Heart left ventricle (tissue), 16 donors: Measurements from ENCODE around the gene COA5. TPM values are rescaled to one million over a fixed set of nuclear protein-coding genes. Genes with fewer than 3 reads are reported as not detected.
A peak's percentile ranks its signal among the peaks of the same experiment; 100 is the strongest.

Experiments
- ATAC-seq, 4 donors: fragments of 200-7000 bp; cut with Tn5 transposase; one replicate each; pipeline ENCODE4 v1.9.1; 2020 to 2022; ENCODE audit warnings: moderate library complexity in 4 of 4, mild to moderate bottlenecking in 3 of 4, moderate number of reproducible peaks in 1 of 4
- DNase-seq, 5 donors: peaks; one replicate each; pipeline ENCODE4 v3.0.0-alpha.2; 2020
- H3K27ac ChIP-seq, 12 donors: fragments of 200-600 bp; sonication (generic) in 4 of 12; one replicate each; pipeline versions ENCODE4 v1.5.0 to v1.8.0; 2016 to 2022; ENCODE audit warnings: mild to moderate bottlenecking in 2 of 12
- H3K27me3 ChIP-seq, 9 donors: fragments of 200-600 bp; sonication (generic) in 2 of 9; one replicate each; pipeline versions ENCODE4 v1.5.1 to v1.8.0; 2016 to 2022; ENCODE audit warnings: mild to moderate bottlenecking in 3 of 9
- H3K36me3 ChIP-seq, 9 donors: fragments of 200-600 bp; sonication (generic) in 2 of 9; one replicate each; pipeline versions ENCODE4 v1.5.0 to v1.8.0; 2018 to 2022; ENCODE audit warnings: mild to moderate bottlenecking in 2 of 9
- H3K4me1 ChIP-seq, 12 donors: fragments of 200-600 bp; sonication (generic) in 4 of 12; one replicate each; pipeline versions ENCODE4 v1.5.0 to v1.8.0; 2016 to 2022; ENCODE audit warnings: mild to moderate bottlenecking in 3 of 12
- H3K4me3 ChIP-seq, 12 donors: fragments of 200-600 bp; sonication (generic) in 4 of 12; one replicate each; pipeline versions ENCODE4 v1.5.0 to v1.8.0; 2017 to 2022; ENCODE audit warnings: mild to moderate bottlenecking in 9 of 12, moderate library complexity in 4 of 12
- H3K9me3 ChIP-seq, 12 donors: fragments of 200-600 bp; sonication (generic) in 4 of 12; one replicate each; pipeline versions ENCODE4 v1.5.0 to v1.8.0; 2016 to 2022; ENCODE audit warnings: mild to moderate bottlenecking in 1 of 12
- POLR2A ChIP-seq, 2 donors: fragments of 450-650 bp; IDR thresholded peaks; one replicate each; pipeline ENCODE4 v1.6.1; 2017; ENCODE audit warnings: antibody characterized with exemption in 2 of 2, mild to moderate bottlenecking in 2 of 2, moderate library complexity in 2 of 2
- WGBS, 4 donors: extraction: QIAGEN DNeasy Blood & Tissue Kit in 2 of 4; methylation state at CpG; one replicate each; pipeline versions ENCODE4 v1.1.5 to v1.1.7; 2013 to 2018; 5-methylcytosine and 5-hydroxymethylcytosine counted together
- intact Hi-C, 10 donors: fragments of 100-400 bp; cut with DNase I; formaldehyde crosslinking; loops; one replicate each; pipeline versions ENCODE4 v1.11.1 to v1.14.2; 2022
- polyA plus RNA-seq, 2 donors: library from polyadenylated mRNA; stranded (reverse); fragments of 200-250 nt; gene quantifications; one replicate each; pipeline ENCODE4 v1.2.3, GENCODE V29; 2013
- total RNA-seq, 9 donors: library from RNA; depleted of rRNA in 2 of 9; stranded (reverse); fragments of >200 nt in 2 of 9; fragmentation: NEBNext Ultra II Directional in 3 of 9; extraction: Animal tissue kit (Norgen Biotek cat#: 25700) in 3 of 9; gene quantifications; one replicate each; pipeline versions ENCODE4 v1.1.0 to v1.2.4, GENCODE V29; 2016 to 2023
- TF ChIP-seq, protein P1 (sequence below), 12 donors: fragments of 200-600 bp; sonication (generic) in 4 of 12; IDR thresholded peaks; one replicate each; pipeline versions ENCODE4 v1.5.0 to v1.8.0; 2018 to 2022; ENCODE audit warnings: antibody characterized with exemption in 12 of 12, mild to moderate bottlenecking in 5 of 12
- donor health status: ischemic (EF 13 %, LVEDD 7.1; RV severe dilation, severe dysfunction).
- donor health status: healthy with polysubstance abuse.
- donor health status: DM: no; HTN: yes; CAD: no.
- donor health status: DM: no; HTN: no; CAD: no.
- donor health status: ischemic (EF 25% LVEDD 6.9; RV normal size, moderate dysfunction).
- donor health status: ischemic (EF 25% LVEDD 5.7; RV mildly dilated, moderate dysfunction).
- donor health status: healthy.
- donor health status: DM: yes; HTN: yes; CAD: no.
- donor health status: ischemic (EF 35%, LVEDD 5.7; RV mildly dilated, moderate dysfunction).
- donor health status: nonischemic (EF 11% LVEDD 7.7; RV severe dilation, severe dysfunction).
- donor health status: DM: yes; HTN: yes; CAD: no.
- donor health status: PGD.
- donor health status: ischemic (EF 29% LVEDD 5.4; RV normal size, mild dysfunction).
- donor health status: nonischemic (EF 23%, LVEDD 6.1; RV moderate dilation, normal function).

Gene COA5
- total and polyA plus RNA-seq, 11 donors, result 19.6 to 39.5 (median 27.7) TPM

DNA sequence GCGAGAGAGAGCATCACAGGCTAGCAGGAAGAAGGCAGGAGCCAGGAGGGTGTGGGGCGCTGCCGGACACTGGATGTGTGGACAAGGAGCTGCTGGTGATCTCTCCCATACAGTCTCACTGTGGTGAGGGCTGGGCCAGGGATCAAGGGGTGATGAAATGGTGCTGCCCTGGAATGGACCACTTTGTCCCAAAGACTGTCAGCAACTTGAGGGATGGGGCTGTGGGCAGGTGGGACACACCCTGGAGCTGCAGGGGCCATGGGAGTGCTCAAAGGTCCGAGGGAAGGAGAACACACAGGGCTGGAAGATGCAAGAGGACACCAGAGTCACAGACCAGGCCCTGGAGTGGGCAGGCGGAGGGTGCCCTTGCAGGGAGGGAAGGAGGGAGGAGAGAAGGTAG, 38.0 kb downstream of the COA5 start:
- DNase-seq, result no peak
- no peaks in the 10 kb centered on the region for H3K9me3 ChIP-seq
- peaks cover 0 to 11% (median 0%) of the 10 kb centered on the region in 12 donors for H3K4me1 ChIP-seq
- ATAC-seq, result no peak
- H3K27ac ChIP-seq, result no peak overlapping the region
- H3K36me3 ChIP-seq, result peaks cover 0 to 98% (median 84%) of the 10 kb centered on the region in 9 donors
- H3K27me3 ChIP-seq, result no peaks in the 10 kb centered on the region
- no peak overlapping the region for H3K4me3 ChIP-seq
- WGBS, 4 donors, result 93 to 96% (median 94%) methylated on average over 5 of the region's 5 CpGs
- intact Hi-C loops, result loop anchor here in 4 of 10 donors (10.0 kb wide), 1 partner anchor 156 kb away; no protein-coding TSS in a partner anchor
- no peak for TF ChIP-seq POLR2A (IDR thresholded peaks at IDR 0.05)
- TF ChIP-seq, protein P1, sequence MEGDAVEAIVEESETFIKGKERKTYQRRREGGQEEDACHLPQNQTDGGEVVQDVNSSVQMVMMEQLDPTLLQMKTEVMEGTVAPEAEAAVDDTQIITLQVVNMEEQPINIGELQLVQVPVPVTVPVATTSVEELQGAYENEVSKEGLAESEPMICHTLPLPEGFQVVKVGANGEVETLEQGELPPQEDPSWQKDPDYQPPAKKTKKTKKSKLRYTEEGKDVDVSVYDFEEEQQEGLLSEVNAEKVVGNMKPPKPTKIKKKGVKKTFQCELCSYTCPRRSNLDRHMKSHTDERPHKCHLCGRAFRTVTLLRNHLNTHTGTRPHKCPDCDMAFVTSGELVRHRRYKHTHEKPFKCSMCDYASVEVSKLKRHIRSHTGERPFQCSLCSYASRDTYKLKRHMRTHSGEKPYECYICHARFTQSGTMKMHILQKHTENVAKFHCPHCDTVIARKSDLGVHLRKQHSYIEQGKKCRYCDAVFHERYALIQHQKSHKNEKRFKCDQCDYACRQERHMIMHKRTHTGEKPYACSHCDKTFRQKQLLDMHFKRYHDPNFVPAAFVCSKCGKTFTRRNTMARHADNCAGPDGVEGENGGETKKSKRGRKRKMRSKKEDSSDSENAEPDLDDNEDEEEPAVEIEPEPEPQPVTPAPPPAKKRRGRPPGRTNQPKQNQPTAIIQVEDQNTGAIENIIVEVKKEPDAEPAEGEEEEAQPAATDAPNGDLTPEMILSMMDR (IDR thresholded peaks at IDR 0.05), result no peak

DNA sequence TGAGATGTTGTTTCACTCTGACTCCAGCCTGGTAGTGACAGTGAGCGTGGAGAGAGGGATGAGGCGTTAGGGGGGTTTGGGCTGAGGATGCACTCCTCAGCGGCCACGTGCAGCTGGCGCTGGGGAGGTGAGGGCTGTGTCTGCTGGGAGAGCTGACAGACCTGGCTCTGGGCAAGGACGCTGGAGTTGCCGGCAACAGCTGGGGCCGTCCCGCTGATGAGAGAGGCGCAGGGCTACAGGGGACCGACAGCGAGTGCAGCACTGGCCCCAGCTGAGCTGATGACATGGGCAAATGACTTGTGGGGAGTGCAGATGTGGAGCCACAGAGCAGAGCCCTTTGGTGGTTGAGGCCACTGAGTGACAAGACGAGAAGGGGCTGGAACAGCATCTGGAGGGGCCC, 38.4 kb downstream of the COA5 start:
- no peak for ATAC-seq
- DNase-seq, result no peak
- intact Hi-C loops, result loop anchor here in 6 of 10 donors (5.0 to 10.0 kb wide), 3 partner anchors 37 to 155 kb away; partner anchors contain the start of genes COA5 (in 2 of the 6), UNC50 (in 2 of the 6) and INPP4A (in 1 of the 6)
- Histone ChIP-seq H3K27me3 (no peaks in the 10 kb centered on the region), H3K9me3 (no peaks in the 10 kb centered on the region), H3K4me1 (peaks cover 0 to 16% (median 2%) of the 10 kb centered on the region in 12 donors), H3K36me3 (peaks cover 0 to 98% (median 84%) of the 10 kb centered on the region in 9 donors), H3K27ac (no peak overlapping the region), H3K4me3 (no peak overlapping the region)
- TF ChIP-seq POLR2A (IDR thresholded peaks at IDR 0.05), result no peak
- TF ChIP-seq, protein P1 (IDR thresholded peaks at IDR 0.05), result no peak
- WGBS, 4 donors, result 95 to 97% (median 96%) methylated on average over 13 of the region's 13 CpGs

- Histone ChIP-seq H3K36me3 (peaks cover 0 to 98% (median 84%) of the 10 kb centered on the region in 9 donors), H3K9me3 (no peaks in the 10 kb centered on the region), H3K27me3 (no peaks in the 10 kb centered on the region), H3K27ac (no peak overlapping the region), H3K4me1 (peaks cover 0 to 22% (median 6%) of the 10 kb centered on the region in 12 donors), H3K4me3 (no peak overlapping the region)
- intact Hi-C loops, result loop anchor here in 2 of 10 donors (5.0 to 10.0 kb wide), 2 partner anchors 38 to 124 kb away; partner anchors contain the start of genes COA5 (in 2 of the 2), UNC50 (in 2 of the 2) and INPP4A (in 1 of the 2)
- WGBS, 4 donors, result 63 to 78% (median 74%) methylated on average over 16 to 19 of the region's 19 CpGs
- TF ChIP-seq, protein P1 (IDR thresholded peaks at IDR 0.05), result peak; percentile 68 to 92 (median 81)
- TF ChIP-seq POLR2A (IDR thresholded peaks at IDR 0.05), result no peak
- ATAC-seq, result peak in 2 of 4 donors; percentile 33 to 38
- DNase-seq, result peak in 3 of 5 donors; percentile 39 to 49 (median 39)
These were observed 39.0 kb downstream of the COA5 start for GRCh38 chr2:98569197-98569793.

DNA sequence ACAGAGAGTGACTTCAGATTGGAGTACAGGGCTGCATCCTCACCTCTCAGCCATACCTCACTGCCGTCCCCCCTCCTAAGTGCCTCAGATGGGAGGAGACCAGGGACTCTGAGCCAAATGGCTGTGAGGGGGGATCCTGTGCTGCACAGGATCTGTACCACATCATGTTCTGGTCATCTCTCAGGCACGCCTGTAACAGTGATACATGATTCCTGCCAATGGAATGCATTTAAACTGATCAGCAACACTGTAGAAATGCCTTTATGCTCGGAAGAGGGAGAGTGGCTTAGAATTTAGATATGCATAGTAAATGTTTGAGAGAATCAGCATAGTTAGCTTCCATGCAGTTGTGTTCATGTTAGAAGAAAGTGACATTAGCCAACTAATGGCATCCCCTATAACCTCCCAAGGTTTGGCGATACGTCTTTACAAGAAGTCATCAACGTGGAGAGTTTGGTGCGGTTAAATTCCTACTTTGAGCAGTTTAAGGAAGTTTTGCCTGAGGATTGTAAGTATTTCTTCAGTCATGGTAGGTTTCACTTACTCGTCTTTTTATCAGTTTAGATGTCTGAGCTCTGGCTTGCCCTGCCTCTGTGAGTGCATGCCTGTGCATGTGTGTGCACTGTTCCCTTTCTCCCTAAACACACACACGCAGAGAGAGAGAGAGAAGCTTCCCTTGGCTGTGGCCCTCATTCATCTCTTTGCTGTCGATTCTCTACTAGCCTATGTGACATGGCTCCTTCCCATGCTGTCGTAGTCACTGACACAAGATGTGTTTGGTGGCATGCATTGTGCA, 40.0 kb downstream of the COA5 start:
- H3K27me3 ChIP-seq, result no peaks in the 10 kb centered on the region
- no peak overlapping the region for H3K27ac ChIP-seq
- ATAC-seq (no peak), DNase-seq (no peak)
- H3K36me3 ChIP-seq, result peaks cover 0 to 98% (median 82%) of the 10 kb centered on the region in 9 donors
- WGBS, 4 donors, result 93 to 96% (median 95%) methylated on average over 11 of the region's 11 CpGs
- TF ChIP-seq, protein P1 (IDR thresholded peaks at IDR 0.05), result no peak
- no peak for TF ChIP-seq POLR2A (IDR thresholded peaks at IDR 0.05)
- no peak overlapping the region for H3K4me3 ChIP-seq
- intact Hi-C loops, result loop anchor here in 2 of 10 donors (5.0 to 10.0 kb wide), 2 partner anchors 39 to 124 kb away; partner anchors contain the start of genes COA5 (in 2 of the 2), UNC50 (in 2 of the 2) and INPP4A (in 1 of the 2)
- peaks cover 0 to 31% (median 8%) of the 10 kb centered on the region in 12 donors for H3K4me1 ChIP-seq
- no peaks in the 10 kb centered on the region for H3K9me3 ChIP-seq
